ENCODE data around the gene MINDY4B.
A peak's percentile ranks its signal among the peaks of the same experiment; 100 is the strongest.

MINDY4B gene

DNA sequence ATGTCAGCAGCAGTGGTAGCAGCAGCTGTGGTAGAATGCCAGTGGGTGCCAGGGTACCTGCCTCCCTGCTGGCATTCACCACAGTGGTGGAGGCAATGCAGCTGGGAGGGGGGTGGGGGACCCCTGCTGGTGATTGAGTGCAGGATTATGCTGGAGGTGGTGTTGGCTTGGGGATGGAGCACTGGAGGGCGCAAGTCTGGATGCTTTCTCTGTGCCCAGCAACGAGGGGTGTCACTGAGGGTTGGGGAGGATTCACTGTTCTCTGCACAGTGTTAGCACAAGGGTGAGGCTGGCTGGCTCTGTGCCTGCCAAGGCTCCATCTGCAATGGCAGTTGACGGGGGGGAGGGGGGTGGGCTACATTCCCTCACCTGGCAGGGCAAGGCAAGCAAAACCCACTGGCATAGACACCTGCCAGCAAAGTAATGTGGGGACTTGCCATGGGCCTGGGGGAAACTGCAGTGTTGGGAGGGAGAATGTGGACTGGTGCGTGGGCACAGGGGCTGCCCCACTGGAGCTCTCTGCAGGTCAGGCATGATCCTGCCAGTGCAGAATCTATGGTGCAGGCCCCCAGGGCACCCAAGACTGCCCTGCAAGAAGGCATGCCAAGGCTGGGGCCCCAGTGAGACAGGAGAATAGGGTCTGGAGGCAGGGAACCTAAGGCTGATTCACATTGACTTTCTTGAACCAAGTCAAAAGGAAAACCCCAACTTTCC, 64.3 kb downstream of the MINDY4B start:
- TF ChIP-seq, protein P1, sequence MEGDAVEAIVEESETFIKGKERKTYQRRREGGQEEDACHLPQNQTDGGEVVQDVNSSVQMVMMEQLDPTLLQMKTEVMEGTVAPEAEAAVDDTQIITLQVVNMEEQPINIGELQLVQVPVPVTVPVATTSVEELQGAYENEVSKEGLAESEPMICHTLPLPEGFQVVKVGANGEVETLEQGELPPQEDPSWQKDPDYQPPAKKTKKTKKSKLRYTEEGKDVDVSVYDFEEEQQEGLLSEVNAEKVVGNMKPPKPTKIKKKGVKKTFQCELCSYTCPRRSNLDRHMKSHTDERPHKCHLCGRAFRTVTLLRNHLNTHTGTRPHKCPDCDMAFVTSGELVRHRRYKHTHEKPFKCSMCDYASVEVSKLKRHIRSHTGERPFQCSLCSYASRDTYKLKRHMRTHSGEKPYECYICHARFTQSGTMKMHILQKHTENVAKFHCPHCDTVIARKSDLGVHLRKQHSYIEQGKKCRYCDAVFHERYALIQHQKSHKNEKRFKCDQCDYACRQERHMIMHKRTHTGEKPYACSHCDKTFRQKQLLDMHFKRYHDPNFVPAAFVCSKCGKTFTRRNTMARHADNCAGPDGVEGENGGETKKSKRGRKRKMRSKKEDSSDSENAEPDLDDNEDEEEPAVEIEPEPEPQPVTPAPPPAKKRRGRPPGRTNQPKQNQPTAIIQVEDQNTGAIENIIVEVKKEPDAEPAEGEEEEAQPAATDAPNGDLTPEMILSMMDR (IDR thresholded peaks at IDR 0.05; ENCODE audit: low read length, missing control alignments), result no peak
- no peak for DNase-seq (ENCODE audit: low read depth)

DNA sequence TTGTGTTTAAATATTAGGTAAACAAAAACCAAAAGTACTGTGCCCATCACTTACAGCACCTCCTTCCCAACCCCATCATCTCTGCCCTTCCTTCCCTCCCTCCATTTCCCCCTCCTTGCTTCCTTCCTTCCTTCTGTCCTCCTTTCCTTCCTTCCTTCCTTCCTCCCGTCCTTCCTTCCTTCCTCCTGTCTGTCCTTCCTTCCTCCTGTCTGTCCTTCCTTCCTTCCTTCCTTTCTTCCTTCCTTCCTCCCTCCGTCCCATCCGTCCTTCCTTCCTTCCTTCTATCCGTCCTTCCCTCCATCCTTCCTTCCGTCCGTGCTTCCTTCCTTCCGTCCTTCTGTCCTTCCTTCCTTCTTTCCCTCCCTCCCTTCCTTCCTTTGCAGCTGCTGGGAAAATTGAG, 74.5 kb downstream of the MINDY4B start:
- DNase-seq (ENCODE audit: low read depth), result no peak
- no peak overlapping the region for H3K4me3 ChIP-seq (replicated peaks; ENCODE audit: low read depth, low read length)
- TF ChIP-seq, protein P1 (IDR thresholded peaks at IDR 0.05; ENCODE audit: low read length, missing control alignments), result no peak

More for the DNA sequence above, 64.3 kb downstream of the MINDY4B start:
- no peak overlapping the region for H3K4me3 ChIP-seq (replicated peaks; ENCODE audit: low read depth, low read length)

DNA sequence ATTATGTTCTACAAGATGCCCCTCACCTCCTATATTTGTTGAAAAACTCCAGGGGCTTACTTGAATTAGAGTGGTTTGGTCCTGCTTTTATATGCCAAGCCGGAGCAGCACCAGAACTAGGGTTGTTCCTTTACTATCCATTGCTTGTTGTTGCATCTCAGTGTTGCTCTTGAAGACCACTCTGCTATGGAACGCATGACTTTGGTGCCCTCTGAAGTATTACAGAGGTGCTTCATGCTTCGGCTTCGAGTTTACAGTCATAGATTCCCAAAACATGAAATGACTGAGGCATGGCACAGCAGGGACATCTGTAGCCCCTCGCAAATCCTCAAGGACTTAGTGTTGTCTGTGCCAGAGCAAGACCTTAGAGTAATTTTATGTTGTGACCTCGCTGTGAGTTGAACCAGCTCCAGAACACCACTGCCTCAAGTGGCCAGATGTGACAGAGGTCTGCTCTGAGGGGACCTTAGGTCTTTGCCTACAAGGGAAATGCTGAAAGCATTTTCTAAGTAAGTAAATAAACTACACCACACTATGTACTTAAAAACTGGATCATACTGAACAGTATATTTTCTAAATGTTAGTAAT, 75.1 kb downstream of the MINDY4B start:
- TF ChIP-seq, protein P1 (IDR thresholded peaks at IDR 0.05; ENCODE audit: low read length, missing control alignments), result peak; percentile 30
- no peak for DNase-seq (ENCODE audit: low read depth)
- H3K4me3 ChIP-seq (replicated peaks; ENCODE audit: low read depth, low read length), result no peak overlapping the region

DNA sequence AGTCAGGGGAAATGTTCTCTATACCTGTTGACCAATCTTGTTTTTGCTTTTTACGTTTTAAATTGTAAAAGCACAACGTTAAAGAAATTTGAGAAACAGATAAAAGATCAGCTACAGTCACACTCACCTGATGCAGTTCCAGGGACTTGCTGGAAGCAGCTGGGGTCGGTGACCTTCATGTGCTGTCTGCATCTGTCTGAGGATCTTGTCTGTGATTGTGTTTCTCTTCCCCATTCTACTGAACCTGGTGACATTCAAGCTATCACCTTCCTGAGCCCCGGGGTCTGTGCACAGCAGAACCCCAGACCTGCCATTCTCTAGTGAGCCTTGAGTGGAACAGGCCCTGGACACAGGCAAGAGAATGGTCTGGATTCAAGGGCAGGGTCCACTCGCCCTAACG, 75.8 kb downstream of the MINDY4B start:
- H3K4me3 ChIP-seq (replicated peaks; ENCODE audit: low read depth, low read length), result no peak overlapping the region
- TF ChIP-seq, protein P1 (IDR thresholded peaks at IDR 0.05; ENCODE audit: low read length, missing control alignments), result no peak
- no peak for DNase-seq (ENCODE audit: low read depth)

DNA sequence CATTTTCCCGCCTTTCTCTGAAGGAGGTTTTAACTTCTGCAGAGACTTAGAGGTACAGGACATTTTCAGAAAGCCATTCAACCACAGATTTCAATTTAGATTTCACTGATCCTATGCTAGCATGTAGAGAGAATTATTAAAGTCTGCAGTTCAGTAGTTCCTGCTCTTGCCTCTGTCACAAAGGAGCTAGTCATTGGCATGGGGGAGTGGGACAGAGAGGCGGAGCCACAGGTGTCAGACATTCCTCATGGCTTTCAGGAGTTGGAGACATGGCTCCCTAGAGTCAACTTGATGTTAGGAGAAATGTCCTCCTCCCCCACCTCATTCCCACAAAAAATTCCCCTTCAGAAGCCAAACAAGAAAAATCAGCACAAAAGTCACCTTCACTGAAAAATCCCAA, 76.2 kb downstream of the MINDY4B start:
- DNase-seq (ENCODE audit: low read depth), result no peak
- TF ChIP-seq, protein P1 (IDR thresholded peaks at IDR 0.05; ENCODE audit: low read length, missing control alignments), result no peak
- no peak overlapping the region for H3K4me3 ChIP-seq (replicated peaks; ENCODE audit: low read depth, low read length)

DNA sequence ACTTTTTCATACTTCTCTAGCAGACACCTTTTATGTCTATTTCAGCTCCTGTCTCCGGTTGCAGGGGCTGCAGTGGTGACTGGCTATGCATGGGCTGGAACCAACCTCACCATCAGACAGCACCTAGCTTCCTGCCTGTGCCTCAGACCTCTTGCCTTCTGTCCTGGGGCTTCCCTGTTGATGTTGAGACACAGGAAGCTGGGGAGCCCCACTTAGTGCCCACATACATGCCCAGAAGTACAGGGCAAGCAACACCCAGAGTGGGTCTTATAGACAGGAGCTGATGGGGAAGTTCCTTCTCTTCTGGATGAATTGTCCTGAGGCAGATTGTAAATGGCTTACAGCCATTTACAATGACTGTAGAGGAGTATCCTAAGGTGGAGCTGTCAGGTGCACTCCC, 77.0 kb downstream of the MINDY4B start:
- TF ChIP-seq, protein P1 (IDR thresholded peaks at IDR 0.05; ENCODE audit: low read length, missing control alignments), result no peak
- H3K4me3 ChIP-seq (replicated peaks; ENCODE audit: low read depth, low read length), result no peak overlapping the region
- no peak for DNase-seq (ENCODE audit: low read depth)

Data from fibroblast of pulmonary artery (primary cell).